Kidney epithelial cell (primary cell): ENCODE data around the gene ALPP. TPM values are rescaled to one million over a fixed set of nuclear protein-coding genes. Genes with fewer than 3 reads are reported as not detected.

Experiments used
- DNase-seq: peaks from one replicate; pipeline ENCODE4 v3.0.0-alpha.2; 2010; ENCODE audit warnings: low read depth
- H3K27me3 ChIP-seq: 2 replicates; pipeline ENCODE4 v1.6.0; 2011; ENCODE audit warnings: low read length; ENCODE audit not compliant: control insufficient read depth, insufficient read depth
- H3K36me3 ChIP-seq: 2 replicates; pipeline ENCODE4 v1.5.1; 2011; ENCODE audit warnings: low read length; ENCODE audit not compliant: control insufficient read depth, insufficient read depth
- H3K4me3 ChIP-seq: 2 replicates; pipeline ENCODE4 v1.5.1; 2011; ENCODE audit warnings: low read depth, mild to moderate bottlenecking, control low read depth, low read length
- total RNA-seq: library from RNA; depleted of rRNA; stranded (reverse); fragments of >200 nt; gene quantifications from 2 replicates; pipeline ENCODE4 v1.2.3, GENCODE V29; 2015
- TF ChIP-seq, protein P1 (sequence below): IDR thresholded peaks from 2 replicates; pipeline ENCODE4 v1.5.1; 2011; ENCODE audit warnings: mild to moderate bottlenecking, moderate library complexity, low read length, control low read depth, inconsistent platforms; ENCODE audit not compliant: insufficient read depth, poor library complexity, severe bottlenecking

The ALPP gene
- total RNA-seq, 1 donor from 2014 or later: not detected

- H3K27me3 ChIP-seq: peaks cover 45% of the 10 kb centered on the region
- no peak overlapping the region for H3K4me3 ChIP-seq
- H3K36me3 ChIP-seq: no peaks in the 10 kb centered on the region
- no peak for DNase-seq
- TF ChIP-seq, protein P1, sequence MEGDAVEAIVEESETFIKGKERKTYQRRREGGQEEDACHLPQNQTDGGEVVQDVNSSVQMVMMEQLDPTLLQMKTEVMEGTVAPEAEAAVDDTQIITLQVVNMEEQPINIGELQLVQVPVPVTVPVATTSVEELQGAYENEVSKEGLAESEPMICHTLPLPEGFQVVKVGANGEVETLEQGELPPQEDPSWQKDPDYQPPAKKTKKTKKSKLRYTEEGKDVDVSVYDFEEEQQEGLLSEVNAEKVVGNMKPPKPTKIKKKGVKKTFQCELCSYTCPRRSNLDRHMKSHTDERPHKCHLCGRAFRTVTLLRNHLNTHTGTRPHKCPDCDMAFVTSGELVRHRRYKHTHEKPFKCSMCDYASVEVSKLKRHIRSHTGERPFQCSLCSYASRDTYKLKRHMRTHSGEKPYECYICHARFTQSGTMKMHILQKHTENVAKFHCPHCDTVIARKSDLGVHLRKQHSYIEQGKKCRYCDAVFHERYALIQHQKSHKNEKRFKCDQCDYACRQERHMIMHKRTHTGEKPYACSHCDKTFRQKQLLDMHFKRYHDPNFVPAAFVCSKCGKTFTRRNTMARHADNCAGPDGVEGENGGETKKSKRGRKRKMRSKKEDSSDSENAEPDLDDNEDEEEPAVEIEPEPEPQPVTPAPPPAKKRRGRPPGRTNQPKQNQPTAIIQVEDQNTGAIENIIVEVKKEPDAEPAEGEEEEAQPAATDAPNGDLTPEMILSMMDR: no peak
Measured at GRCh38 chr2:232351686-232352510, 26.7 kb upstream of the ALPP start.

DNA sequence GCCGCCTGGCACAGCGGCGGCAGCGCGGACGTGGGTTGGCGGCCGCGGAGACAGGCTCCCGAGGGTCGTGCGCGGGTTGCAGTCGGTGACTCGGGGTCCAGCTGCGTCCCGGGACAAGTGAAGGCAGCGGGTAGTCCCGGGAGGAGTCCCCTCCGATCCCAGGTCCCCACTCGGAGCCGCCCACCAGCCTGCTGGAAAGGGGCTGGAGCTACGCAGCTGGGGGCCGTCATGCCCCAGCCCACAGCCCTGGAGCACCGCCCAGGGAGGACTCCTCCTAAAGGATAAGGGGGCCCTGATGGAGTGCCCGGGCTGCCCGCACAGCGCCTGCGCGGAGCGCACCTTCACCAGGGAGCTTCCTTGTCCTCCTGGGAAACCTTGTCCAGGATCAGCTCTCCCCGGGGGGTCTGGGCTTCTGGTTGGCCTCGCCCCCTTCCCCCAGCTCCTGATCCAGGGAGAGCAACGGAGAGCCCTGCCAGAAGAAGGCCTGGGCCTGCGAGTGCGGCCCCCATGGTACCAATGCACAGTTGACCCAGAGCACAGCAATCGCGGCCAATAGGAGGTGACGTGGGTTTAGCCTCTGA lies 25.9 kb upstream of the ALPP start:
- Histone ChIP-seq H3K4me3 (no peak overlapping the region), H3K36me3 (no peaks in the 10 kb centered on the region), H3K27me3 (peaks cover 45% of the 10 kb centered on the region)
- TF ChIP-seq, protein P1: no peak
- DNase-seq: no peak

GRCh38 chr2:232353096-232353495 lies 25.5 kb upstream of the ALPP start:
- TF ChIP-seq, protein P1: no peak
- H3K36me3 ChIP-seq: no peaks in the 10 kb centered on the region
- H3K4me3 ChIP-seq: no peak overlapping the region
- DNase-seq: no peak
- H3K27me3 ChIP-seq: peaks cover 45% of the 10 kb centered on the region

DNA sequence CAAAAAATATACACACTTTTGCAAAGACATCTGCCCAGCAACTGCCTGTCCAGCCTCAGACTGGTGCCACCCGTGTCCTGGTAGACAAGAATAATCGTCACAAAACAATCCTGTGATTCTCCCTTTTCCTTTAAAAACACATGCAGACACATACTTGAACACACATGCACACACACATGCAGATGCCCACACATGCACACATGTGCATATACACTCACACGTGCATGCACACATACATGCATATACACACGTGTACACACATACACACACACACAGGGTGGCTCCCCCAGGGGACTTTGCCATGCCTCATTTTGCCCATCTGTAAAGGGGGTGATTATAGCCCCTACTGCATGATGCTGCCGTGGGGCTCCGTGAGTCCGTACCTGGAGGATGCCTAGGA lies 24.9 kb upstream of the ALPP start:
- no peak for DNase-seq
- H3K27me3 ChIP-seq: peaks cover 45% of the 10 kb centered on the region
- TF ChIP-seq, protein P1: no peak
- no peak overlapping the region for H3K4me3 ChIP-seq
- no peaks in the 10 kb centered on the region for H3K36me3 ChIP-seq

- Histone ChIP-seq H3K4me3 (no peak overlapping the region), H3K27me3 (peaks cover 44% of the 10 kb centered on the region), H3K36me3 (no peaks in the 10 kb centered on the region)
- DNase-seq: no peak
- TF ChIP-seq, protein P1: no peak
Measured at GRCh38 chr2:232354069-232354468, 24.5 kb upstream of the ALPP start.
